ENCODE data around the gene TMEM176A. TPM values are rescaled to one million over a fixed set of nuclear protein-coding genes. Genes with fewer than 3 reads are reported as not detected.

TMEM176A gene
- polyA plus RNA-seq, 1 donor from 2014 or later: not detected

GRCh38 chr7:150842018-150842417 is 41.4 kb downstream of the TMEM176A start:
- no peaks in the 10 kb centered on the region for H3K27me3 ChIP-seq (ENCODE audit: insufficient read depth, low read depth, low read length)
- H3K4me3 ChIP-seq (ENCODE audit: low read length): no peak overlapping the region
- H3K9me3 ChIP-seq (ENCODE audit: low read length): no peaks in the 10 kb centered on the region
- no peaks in the 10 kb centered on the region for H3K9me2 ChIP-seq (ENCODE audit: insufficient read depth, low read length)
- H2AFZ ChIP-seq (ENCODE audit: low read depth, low read length): no peak overlapping the region
- no peak overlapping the region for H3K27ac ChIP-seq (ENCODE audit: low read length)
- no peak for TF ChIP-seq POLR2AphosphoS5 (IDR thresholded peaks at IDR 0.05)
- no peaks in the 10 kb centered on the region for H3K36me3 ChIP-seq (ENCODE audit: insufficient read depth, low read length)
- no peaks in the 10 kb centered on the region for H3K79me2 ChIP-seq (replicated peaks; ENCODE audit: insufficient read depth, low read length)
- H3F3A ChIP-seq (ENCODE audit: insufficient read depth, low read length, poor library complexity, severe bottlenecking): no peaks in the 10 kb centered on the region
- no peaks in the 10 kb centered on the region for H4K20me1 ChIP-seq (ENCODE audit: insufficient read depth)
- H3K9ac ChIP-seq (ENCODE audit: low read length): no peak overlapping the region
- H3K4me2 ChIP-seq (ENCODE audit: low read length): no peak overlapping the region

GRCh38 chr7:150842716-150843115 is 42.1 kb downstream of the TMEM176A start:
- H3K4me3 ChIP-seq (ENCODE audit: low read length): no peak overlapping the region
- H3K36me3 ChIP-seq (ENCODE audit: insufficient read depth, low read length): no peaks in the 10 kb centered on the region
- TF ChIP-seq RAD21 (conservative IDR thresholded peaks at IDR 0.05) (no peak), MXI1 (conservative IDR thresholded peaks at IDR 0.05; ENCODE audit: poor library complexity, severe bottlenecking) (no peak), EZH2 (IDR thresholded peaks at IDR 0.05; ENCODE audit: borderline replicate concordance, insufficient read depth, low read length, poor library complexity, severe bottlenecking) (no peak), REST (IDR thresholded peaks at IDR 0.05; ENCODE audit: borderline replicate concordance) (no peak), TAF1 (IDR thresholded peaks at IDR 0.05; ENCODE audit: low read depth) (no peak), POLR2AphosphoS5 (IDR thresholded peaks at IDR 0.05) (no peak), SMC3 (conservative IDR thresholded peaks at IDR 0.05; ENCODE audit: poor library complexity) (no peak), EP300 (conservative IDR thresholded peaks at IDR 0.05; ENCODE audit: poor library complexity, severe bottlenecking) (no peak)
- TF ChIP-seq, protein P1, sequence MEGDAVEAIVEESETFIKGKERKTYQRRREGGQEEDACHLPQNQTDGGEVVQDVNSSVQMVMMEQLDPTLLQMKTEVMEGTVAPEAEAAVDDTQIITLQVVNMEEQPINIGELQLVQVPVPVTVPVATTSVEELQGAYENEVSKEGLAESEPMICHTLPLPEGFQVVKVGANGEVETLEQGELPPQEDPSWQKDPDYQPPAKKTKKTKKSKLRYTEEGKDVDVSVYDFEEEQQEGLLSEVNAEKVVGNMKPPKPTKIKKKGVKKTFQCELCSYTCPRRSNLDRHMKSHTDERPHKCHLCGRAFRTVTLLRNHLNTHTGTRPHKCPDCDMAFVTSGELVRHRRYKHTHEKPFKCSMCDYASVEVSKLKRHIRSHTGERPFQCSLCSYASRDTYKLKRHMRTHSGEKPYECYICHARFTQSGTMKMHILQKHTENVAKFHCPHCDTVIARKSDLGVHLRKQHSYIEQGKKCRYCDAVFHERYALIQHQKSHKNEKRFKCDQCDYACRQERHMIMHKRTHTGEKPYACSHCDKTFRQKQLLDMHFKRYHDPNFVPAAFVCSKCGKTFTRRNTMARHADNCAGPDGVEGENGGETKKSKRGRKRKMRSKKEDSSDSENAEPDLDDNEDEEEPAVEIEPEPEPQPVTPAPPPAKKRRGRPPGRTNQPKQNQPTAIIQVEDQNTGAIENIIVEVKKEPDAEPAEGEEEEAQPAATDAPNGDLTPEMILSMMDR (IDR thresholded peaks at IDR 0.05; ENCODE audit: poor library complexity, severe bottlenecking): no peak
- H3K9me2 ChIP-seq (ENCODE audit: insufficient read depth, low read length): no peaks in the 10 kb centered on the region
- no peak overlapping the region for H3K27ac ChIP-seq (ENCODE audit: low read length)
- no peak overlapping the region for H3K9ac ChIP-seq (ENCODE audit: low read length)
- H3K79me2 ChIP-seq (replicated peaks; ENCODE audit: insufficient read depth, low read length): no peaks in the 10 kb centered on the region
- no peak overlapping the region for H3K4me2 ChIP-seq (ENCODE audit: low read length)
- H2AFZ ChIP-seq (ENCODE audit: low read depth, low read length): no peak overlapping the region
- no peaks in the 10 kb centered on the region for H4K20me1 ChIP-seq (ENCODE audit: insufficient read depth)
- no peaks in the 10 kb centered on the region for H3K27me3 ChIP-seq (ENCODE audit: insufficient read depth, low read depth, low read length)
- H3F3A ChIP-seq (ENCODE audit: insufficient read depth, low read length, poor library complexity, severe bottlenecking): no peaks in the 10 kb centered on the region
- no peaks in the 10 kb centered on the region for H3K9me3 ChIP-seq (ENCODE audit: low read length)

- H3K36me3 ChIP-seq (ENCODE audit: insufficient read depth, low read length): no peaks in the 10 kb centered on the region
- no peaks in the 10 kb centered on the region for H3K9me3 ChIP-seq (ENCODE audit: low read length)
- no peaks in the 10 kb centered on the region for H4K20me1 ChIP-seq (ENCODE audit: insufficient read depth)
- no peaks in the 10 kb centered on the region for H3K27me3 ChIP-seq (ENCODE audit: insufficient read depth, low read depth, low read length)
- no peak overlapping the region for H3K4me3 ChIP-seq (ENCODE audit: low read length)
- no peak overlapping the region for H3K27ac ChIP-seq (ENCODE audit: low read length)
- H3F3A ChIP-seq (ENCODE audit: insufficient read depth, low read length, poor library complexity, severe bottlenecking): no peaks in the 10 kb centered on the region
- TF ChIP-seq REST (IDR thresholded peaks at IDR 0.05; ENCODE audit: borderline replicate concordance): no peak
- TF ChIP-seq POLR2AphosphoS5 (IDR thresholded peaks at IDR 0.05): no peak
- TF ChIP-seq EZH2 (IDR thresholded peaks at IDR 0.05; ENCODE audit: borderline replicate concordance, insufficient read depth, low read length, poor library complexity, severe bottlenecking): no peak
- no peak for TF ChIP-seq TAF1 (IDR thresholded peaks at IDR 0.05; ENCODE audit: low read depth)
- TF ChIP-seq MXI1 (conservative IDR thresholded peaks at IDR 0.05; ENCODE audit: poor library complexity, severe bottlenecking): no peak
- TF ChIP-seq, protein P1 (IDR thresholded peaks at IDR 0.05; ENCODE audit: poor library complexity, severe bottlenecking): no peak
- no peak for TF ChIP-seq RAD21 (conservative IDR thresholded peaks at IDR 0.05)
- no peak for TF ChIP-seq SMC3 (conservative IDR thresholded peaks at IDR 0.05; ENCODE audit: poor library complexity)
- TF ChIP-seq EP300 (conservative IDR thresholded peaks at IDR 0.05; ENCODE audit: poor library complexity, severe bottlenecking): no peak
- H3K9me2 ChIP-seq (ENCODE audit: insufficient read depth, low read length): no peaks in the 10 kb centered on the region
- H3K9ac ChIP-seq (ENCODE audit: low read length): no peak overlapping the region
- no peaks in the 10 kb centered on the region for H3K79me2 ChIP-seq (replicated peaks; ENCODE audit: insufficient read depth, low read length)
- no peak overlapping the region for H3K4me2 ChIP-seq (ENCODE audit: low read length)
- no peak overlapping the region for H2AFZ ChIP-seq (ENCODE audit: low read depth, low read length)
Observed at GRCh38 chr7:150845421-150845861, 44.9 kb downstream of the TMEM176A start.
